COLO668 (cell line): ENCODE results near the gene SEMA6C.

Experiments used
- DNase-seq: peaks from one replicate; lab custom pipeline; 2025; ENCODE audit not compliant: unreplicated experiment; lab: John Stamatoyannopoulos, UW

Gene SEMA6C

GRCh38 chr1:151164732-151165280, 18.4 kb upstream of the SEMA6C start:
- no peak for DNase-seq

- DNase-seq, result no peak
These were observed 12.9 kb upstream of the SEMA6C start for GRCh38 chr1:151159373-151159772.

- DNase-seq, result no peak
These were observed 12.4 kb upstream of the SEMA6C start for GRCh38 chr1:151158751-151159251.

- DNase-seq, result no peak
These were observed 11.9 kb upstream of the SEMA6C start for GRCh38 chr1:151158326-151158725.

- DNase-seq, result no peak
These were observed 10.7 kb upstream of the SEMA6C start for GRCh38 chr1:151157067-151157531.

- DNase-seq, result no peak
These were observed 10.0 kb upstream of the SEMA6C start, which contains the start of gene TNFAIP8L2 for GRCh38 chr1:151156515-151156819. Gene TNFAIP8L2 (plus strand): TSS chr1:151156649. CDS start chr1:151158698, 2,049 bp downstream.

- DNase-seq, result no peak
These were observed 1.2 kb upstream of the SEMA6C start for GRCh38 chr1:151147665-151148064.

- DNase-seq, result no peak
These were observed 687 bp upstream of the SEMA6C start for GRCh38 chr1:151147132-151147503.

GRCh38 chr1:151146072-151146411, 389 bp downstream of the SEMA6C start:
- DNase-seq, result no peak

GRCh38 chr1:151145304-151146071, 943 bp downstream of the SEMA6C start:
- peak; percentile 34 for DNase-seq

GRCh38 chr1:151144474-151145303, 1.7 kb downstream of the SEMA6C start:
- no peak for DNase-seq

- no peak for DNase-seq
These were observed 2.4 kb downstream of the SEMA6C start for GRCh38 chr1:151143986-151144385.

GRCh38 chr1:151143057-151143435, 3.4 kb downstream of the SEMA6C start:
- no peak for DNase-seq

- DNase-seq, result no peak
These were observed 3.9 kb downstream of the SEMA6C start for GRCh38 chr1:151142411-151143056.

GRCh38 chr1:151137789-151138188, 8.6 kb downstream of the SEMA6C start:
- no peak for DNase-seq

GRCh38 chr1:151135433-151136385, 10.7 kb downstream of the SEMA6C start:
- no peak for DNase-seq

- DNase-seq, result no peak
These were observed 11.4 kb downstream of the SEMA6C start for GRCh38 chr1:151134991-151135390.

GRCh38 chr1:151134396-151134795, 12.0 kb downstream of the SEMA6C start:
- DNase-seq, result peak; percentile 24

GRCh38 chr1:151133018-151133806, 13.2 kb downstream of the SEMA6C start:
- DNase-seq, result no peak
